ENCODE measurements around the gene PNKP. TPM values are rescaled to one million over a fixed set of nuclear protein-coding genes. Genes with fewer than 3 reads are reported as not detected.

The PNKP gene
- total and polyA plus RNA-seq, 9 of the 15 experiments (the other 6 are each of a cell fraction or from before 2014, with no cell fraction given), result 2.8 to 85.4 (median 25.3) TPM

GRCh38 chr19:49869484-49870308, 2.3 kb upstream of the PNKP start (continued):
- TF ChIP-seq ZNF639 (CRISPR knock-in tag; conservative IDR thresholded peaks at IDR 0.05 in 1 of 2, IDR thresholded peaks at IDR 0.05 in 1 of 2) (peak in 1 of 2 experiments; percentile 69; a peak in 1 of 4 replicates), COPS2 (conservative IDR thresholded peaks at IDR 0.05) (no peak), TGIF2 (CRISPR knock-in tag; IDR thresholded peaks at IDR 0.05) (no peak), ZFPM2 (CRISPR knock-in tag; IDR thresholded peaks at IDR 0.05) (0 out of 2 replicates have a peak, but pooled peaks have one; percentile 63), PHF8 (IDR thresholded peaks at IDR 0.05; ENCODE audit: borderline replicate concordance, low read length) (peak; percentile 59; the same call in 1 of the 2 replicates), POLR2A (conservative IDR thresholded peaks at IDR 0.05) (peak; percentile 60), ATF6 (CRISPR knock-in tag; IDR thresholded peaks at IDR 0.05) (no peak), ZNF408 (CRISPR knock-in tag; IDR thresholded peaks at IDR 0.05; ENCODE audit: low read depth) (no peak), CCNT2 (IDR thresholded peaks at IDR 0.05; ENCODE audit: borderline replicate concordance, extremely low read depth, insufficient read length, low read depth, low read length) (peak; percentile 47), MGA (IDR thresholded peaks at IDR 0.05) (peak; percentile 88; the same call in 1 of the 2 replicates), ZNF143 (CRISPR knock-in tag; IDR thresholded peaks at IDR 0.05) (no peak)
